ENCODE data around the gene KLHDC9. TPM values are rescaled to one million over a fixed set of nuclear protein-coding genes. Genes with fewer than 3 reads are reported as not detected.

The KLHDC9 gene
- total and polyA plus RNA-seq, 2 of the 8 experiments (the other 6 are each of a cell fraction or from before 2014, with no cell fraction given), result 6.5 to 15.6 TPM

DNA sequence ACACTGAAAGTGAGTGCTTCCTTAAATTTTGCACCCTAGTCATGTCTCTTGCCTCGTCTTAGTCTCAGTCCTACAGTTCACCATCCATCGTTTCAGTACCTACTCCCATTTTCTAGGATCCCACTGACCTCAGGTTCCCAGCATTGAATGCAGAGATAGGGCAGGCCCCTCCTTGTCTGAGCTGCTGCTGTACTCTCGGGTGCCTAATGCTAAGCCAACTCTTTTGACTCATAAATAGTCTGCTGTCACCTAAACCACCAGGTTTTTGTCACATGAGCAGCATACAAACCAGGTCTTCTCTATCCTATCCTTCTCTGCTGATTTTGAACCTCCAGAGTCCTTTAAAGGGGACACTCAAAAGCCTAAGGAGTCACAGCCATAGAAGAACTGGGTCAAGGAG lies 31.5 kb upstream of the KLHDC9 start:
- Histone ChIP-seq H4K20me1 (replicated peaks in 1 of 2; ENCODE audit: control insufficient read depth in 1 of 2, insufficient read depth in 2 of 2, low read length in 2 of 2) (no peaks in the 10 kb centered on the region), H3K4me2 (ENCODE audit: insufficient read depth in 1 of 2, low read depth in 2 of 2, low read length in 2 of 2) (no peak overlapping the region), H3K79me2 (ENCODE audit: control insufficient read depth in 1 of 2, insufficient read depth in 2 of 2, low read length in 2 of 2) (no peaks in the 10 kb centered on the region), H3K36me3 (ENCODE audit: control insufficient read depth in 2 of 4, insufficient read depth in 4 of 4, low read length in 3 of 4) (no peaks in the 10 kb centered on the region), H3K23ac (ENCODE audit: insufficient read length) (no peak overlapping the region), H2BK15ac (ENCODE audit: low read length) (no peak overlapping the region), H3K79me1 (ENCODE audit: low read depth, low read length) (no peaks in the 10 kb centered on the region), H2AFZ (ENCODE audit: low read length) (no peak overlapping the region), H2BK5ac (ENCODE audit: low read depth, low read length) (no peak overlapping the region), H3K18ac (ENCODE audit: extremely low read depth, low read length) (no peak overlapping the region), H4K91ac (replicated peaks; ENCODE audit: insufficient read length, low read length) (no peak overlapping the region), H4K8ac (ENCODE audit: extremely low read depth, insufficient read depth, low read length) (no peak overlapping the region), H4K5ac (ENCODE audit: insufficient read length, low read depth, low read length) (no peak overlapping the region), H3K9me3 (ENCODE audit: insufficient read depth in 2 of 2, low read depth in 1 of 2, low read length in 1 of 2) (no peaks in the 10 kb centered on the region), H3K14ac (ENCODE audit: insufficient read length) (no peak overlapping the region), H3K9ac (replicated peaks in 1 of 4; ENCODE audit: extremely low read depth in 1 of 4, low read depth in 3 of 4, low read length in 3 of 4) (no peak overlapping the region), H3K56ac (replicated peaks; ENCODE audit: insufficient read length, low read depth, low read length) (no peak overlapping the region), H2BK12ac (ENCODE audit: low read depth, low read length) (no peak overlapping the region), H2AK5ac (ENCODE audit: low read depth, low read length) (no peak overlapping the region), H3K4ac (replicated peaks; ENCODE audit: insufficient read length, low read depth, low read length) (no peak overlapping the region), H3K23me2 (ENCODE audit: low read depth, low read length) (no peaks in the 10 kb centered on the region), H2BK20ac (ENCODE audit: low read length) (no peak overlapping the region), H3K27me3 (replicated peaks in 1 of 4; ENCODE audit: control insufficient read depth in 3 of 4, extremely low read depth in 1 of 4, insufficient read depth in 3 of 4, low read length in 3 of 4) (no peaks in the 10 kb centered on the region), H3K27ac (ENCODE audit: low read depth, low read length) (no peak overlapping the region), H3K4me3 (ENCODE audit: extremely low read depth in 1 of 4, insufficient read depth in 2 of 4, low read depth in 3 of 4, low read length in 4 of 4) (no peak overlapping the region), H2BK120ac (replicated peaks; ENCODE audit: low read depth, low read length) (no peak overlapping the region), H3K4me1 (replicated peaks in 1 of 4; ENCODE audit: control insufficient read depth in 3 of 4, insufficient read depth in 4 of 4, low read length in 3 of 4) (peaks cover 0 to 8% (median 3%) of the 10 kb centered on the region in 4 experiments; a peak in 3 of 7 replicates)
- FAIRE-seq (no peak), DNase-seq (ENCODE audit: low read depth in 1 of 2, low spot score in 2 of 2) (no peak)
- CTCF ChIA-PET (ENCODE audit: partially characterized antibody), result interaction anchor here (17.8 kb wide), 1 partner anchor 30 kb away, joined by 282 read pairs; the partner anchor contains the start of gene KLHDC9
- 92% methylated on average over 3 of the region's 3 CpGs; no CpG with 5 or more reads in 1 of the 2 experiments for WGBS, 2 experiments (ENCODE audit: extremely low coverage in 1 of 2, insufficient coverage in 1 of 2, insufficient read length in 1 of 2, insufficient replicate concordance in 2 of 2, low coverage in 1 of 2, low lambda C conversion rate in 2 of 2, missing lambda C conversion rate in 1 of 2)
- POLR2A ChIA-PET (ENCODE audit: partially characterized antibody), result interaction anchor here (1.6 kb wide), 1 partner anchor 21 kb away, joined by 8 read pairs; the partner anchor contains the start of gene USF1
- TF ChIP-seq CHD1 (IDR thresholded peaks at IDR 0.05; ENCODE audit: low read depth, low read length), result no peak
- TF ChIP-seq SP4 (IDR thresholded peaks at IDR 0.05; ENCODE audit: low read length), result no peak
- no peak for TF ChIP-seq RNF2 (IDR thresholded peaks at IDR 0.05; ENCODE audit: borderline replicate concordance, low read depth, low read length, missing control alignments, poor library complexity, severe bottlenecking)
- no peak for TF ChIP-seq POLR2AphosphoS5 (IDR thresholded peaks at IDR 0.05; ENCODE audit: low read depth, low read length)
- TF ChIP-seq, protein P1, sequence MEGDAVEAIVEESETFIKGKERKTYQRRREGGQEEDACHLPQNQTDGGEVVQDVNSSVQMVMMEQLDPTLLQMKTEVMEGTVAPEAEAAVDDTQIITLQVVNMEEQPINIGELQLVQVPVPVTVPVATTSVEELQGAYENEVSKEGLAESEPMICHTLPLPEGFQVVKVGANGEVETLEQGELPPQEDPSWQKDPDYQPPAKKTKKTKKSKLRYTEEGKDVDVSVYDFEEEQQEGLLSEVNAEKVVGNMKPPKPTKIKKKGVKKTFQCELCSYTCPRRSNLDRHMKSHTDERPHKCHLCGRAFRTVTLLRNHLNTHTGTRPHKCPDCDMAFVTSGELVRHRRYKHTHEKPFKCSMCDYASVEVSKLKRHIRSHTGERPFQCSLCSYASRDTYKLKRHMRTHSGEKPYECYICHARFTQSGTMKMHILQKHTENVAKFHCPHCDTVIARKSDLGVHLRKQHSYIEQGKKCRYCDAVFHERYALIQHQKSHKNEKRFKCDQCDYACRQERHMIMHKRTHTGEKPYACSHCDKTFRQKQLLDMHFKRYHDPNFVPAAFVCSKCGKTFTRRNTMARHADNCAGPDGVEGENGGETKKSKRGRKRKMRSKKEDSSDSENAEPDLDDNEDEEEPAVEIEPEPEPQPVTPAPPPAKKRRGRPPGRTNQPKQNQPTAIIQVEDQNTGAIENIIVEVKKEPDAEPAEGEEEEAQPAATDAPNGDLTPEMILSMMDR (IDR thresholded peaks at IDR 0.05; ENCODE audit: control extremely low read depth in 1 of 3, insufficient read depth in 1 of 3, low read depth in 1 of 3, low read length in 3 of 3), result no peak
- TF ChIP-seq BCL11A (IDR thresholded peaks at IDR 0.05; ENCODE audit: low read depth in 2 of 2, low read length in 2 of 2), result no peak
- TF ChIP-seq, protein P2, sequence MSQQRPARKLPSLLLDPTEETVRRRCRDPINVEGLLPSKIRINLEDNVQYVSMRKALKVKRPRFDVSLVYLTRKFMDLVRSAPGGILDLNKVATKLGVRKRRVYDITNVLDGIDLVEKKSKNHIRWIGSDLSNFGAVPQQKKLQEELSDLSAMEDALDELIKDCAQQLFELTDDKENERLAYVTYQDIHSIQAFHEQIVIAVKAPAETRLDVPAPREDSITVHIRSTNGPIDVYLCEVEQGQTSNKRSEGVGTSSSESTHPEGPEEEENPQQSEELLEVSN (IDR thresholded peaks at IDR 0.05), result no peak
- no peak for TF ChIP-seq TBP (IDR thresholded peaks at IDR 0.05; ENCODE audit: low read depth, low read length)
- TF ChIP-seq PHF8 (conservative IDR thresholded peaks at IDR 0.05; ENCODE audit: low read depth, low read length), result no peak
- no peak for TF ChIP-seq CEBPB (IDR thresholded peaks at IDR 0.05; ENCODE audit: low read depth, low read length)
- TF ChIP-seq NANOG (IDR thresholded peaks at IDR 0.05; ENCODE audit: insufficient read depth, low read depth, low read length, poor library complexity, severe bottlenecking), result no peak
